Osteoblast (primary cell): ENCODE measurements around the gene DKC1. TPM values are rescaled to one million over a fixed set of nuclear protein-coding genes. Genes with fewer than 3 reads are reported as not detected.
"Not testable (repeated sequence)": the region's sequence is repeated elsewhere in the genome, so short reads cannot be mapped to it uniquely, and the experiment has no call there.

Experiments used
- DNase-seq: peaks from one replicate; pipeline ENCODE4 v3.0.0; 2011; ENCODE audit warnings: low spot score, mixed read lengths; ENCODE audit not compliant: insufficient read length; ENCODE audit errors: missing footprints
- H2AFZ ChIP-seq: 2 replicates; pipeline ENCODE4 v1.6.0; 2011; ENCODE audit warnings: mild to moderate bottlenecking, low read length
- H3K27ac ChIP-seq: 2 replicates; pipeline ENCODE4 v1.5.1; 2011; ENCODE audit warnings: mild to moderate bottlenecking, low read depth, low read length, moderate library complexity
- H3K27me3 ChIP-seq: 2 replicates; pipeline ENCODE4 v1.6.0; 2012; ENCODE audit warnings: mild to moderate bottlenecking, control low read depth, inconsistent platforms, low read length, moderate library complexity; ENCODE audit not compliant: insufficient read depth
- H3K36me3 ChIP-seq: 2 replicates; pipeline ENCODE4 v1.5.1; 2011; ENCODE audit warnings: mild to moderate bottlenecking, low read length, control low read depth, moderate library complexity; ENCODE audit not compliant: insufficient read depth
- H3K4me1 ChIP-seq: 2 replicates; pipeline ENCODE4 v1.5.1; 2011; ENCODE audit warnings: mild to moderate bottlenecking, low read length, control low read depth, moderate library complexity; ENCODE audit not compliant: insufficient read depth
- H3K4me2 ChIP-seq: 2 replicates; pipeline ENCODE4 v1.6.0; 2011; ENCODE audit warnings: mild to moderate bottlenecking, low read length; ENCODE audit not compliant: insufficient read depth
- H3K4me3 ChIP-seq: fragments of 200-600 bp; sonication (generic); 3 replicates; pipeline ENCODE4 v1.5.1; 2012; ENCODE audit warnings: mild to moderate bottlenecking, low read length, inconsistent platforms; ENCODE audit not compliant: insufficient read depth
- H3K79me2 ChIP-seq: 2 replicates; pipeline ENCODE4 v1.6.0; 2012; ENCODE audit warnings: mild to moderate bottlenecking, low read length, control low read depth, inconsistent platforms; ENCODE audit not compliant: insufficient read depth
- H3K9me3 ChIP-seq: 2 replicates; pipeline ENCODE4 v1.5.1; 2011; ENCODE audit warnings: low read depth, low read length, control low read depth
- H4K20me1 ChIP-seq: 2 replicates; pipeline ENCODE4 v1.6.0; 2012; ENCODE audit warnings: mild to moderate bottlenecking, low read length, control low read depth; ENCODE audit not compliant: insufficient read depth
- CTCF ChIP-seq: IDR thresholded peaks from 2 replicates; pipeline ENCODE4 v1.5.1; 2011; ENCODE audit warnings: mild to moderate bottlenecking, low read depth, low read length, moderate library complexity; ENCODE audit errors: extremely low read depth
- total RNA-seq: library from RNA; depleted of rRNA; stranded (reverse); fragments of >200 nt; gene quantifications from 2 replicates; pipeline ENCODE4 v1.2.3, GENCODE V29; 2012

DKC1 gene
- total RNA-seq, 1 donor, result 30.8 TPM

DNA sequence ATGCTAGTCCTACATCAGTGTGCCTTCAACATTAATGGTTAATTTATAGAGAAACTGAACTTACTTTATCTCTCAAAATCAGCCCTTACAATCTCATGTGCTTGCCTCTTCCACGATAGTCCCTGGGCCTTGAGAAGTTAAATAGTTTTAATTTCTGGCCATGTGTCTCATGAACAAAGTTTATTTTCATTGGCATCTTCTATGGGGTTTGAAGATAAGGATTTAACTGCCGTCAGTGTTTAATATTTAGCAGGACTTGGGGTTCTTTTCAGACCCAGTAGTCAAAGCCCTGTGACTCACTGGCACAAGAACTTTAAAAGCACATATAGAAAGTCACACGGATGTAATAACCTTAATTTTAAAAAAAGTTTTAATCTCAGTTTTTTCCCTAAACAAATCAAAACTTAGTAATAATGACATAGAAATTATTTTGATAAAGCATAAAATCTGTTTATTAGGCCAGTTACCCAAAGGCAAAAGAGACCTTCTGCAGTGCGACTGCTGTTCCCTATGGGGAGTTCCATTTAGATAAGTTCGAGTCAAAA is 52.7 kb downstream of the DKC1 start:
- H2AFZ ChIP-seq, result no peak overlapping the region
- H4K20me1 ChIP-seq, result no peaks in the 10 kb centered on the region
- no peak overlapping the region for H3K4me2 ChIP-seq
- no peaks in the 10 kb centered on the region for H3K4me1 ChIP-seq
- H3K36me3 ChIP-seq, result no peaks in the 10 kb centered on the region
- no peaks in the 10 kb centered on the region for H3K9me3 ChIP-seq
- H3K79me2 ChIP-seq, result no peaks in the 10 kb centered on the region
- DNase-seq, result peak; percentile 71
- TF ChIP-seq CTCF, result no peak
- H3K4me3 ChIP-seq, result no peak overlapping the region
- H3K27ac ChIP-seq, result no peak overlapping the region
- peaks cover 2% of the 10 kb centered on the region for H3K27me3 ChIP-seq

DNA sequence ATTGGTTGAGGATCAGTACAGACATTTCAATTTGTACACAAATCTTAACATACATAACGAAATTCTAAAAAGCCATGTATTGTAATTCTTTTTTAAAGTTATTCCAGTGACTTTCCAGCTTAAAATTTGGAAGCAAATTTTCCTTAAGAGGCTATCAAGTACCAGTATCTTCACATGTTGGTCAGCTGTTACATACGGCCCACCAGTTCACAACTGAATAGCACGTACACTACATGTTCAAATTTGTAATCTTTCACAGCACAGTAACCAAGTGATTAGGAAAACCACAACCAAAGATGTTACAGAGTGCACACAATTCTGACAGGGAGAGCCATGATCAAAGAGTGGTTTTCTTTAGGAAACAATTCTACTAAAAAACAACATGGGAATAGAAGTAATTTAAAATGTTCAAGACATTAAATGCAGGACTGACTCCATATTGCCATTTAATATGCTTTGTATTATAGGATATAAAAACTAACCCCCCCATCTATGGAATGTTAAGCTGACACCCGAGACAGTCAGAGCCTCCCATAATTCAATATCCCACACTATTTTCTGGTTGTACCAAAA is 53.7 kb downstream of the DKC1 start:
- H3K4me1 ChIP-seq, H3K79me2 ChIP-seq, H3K36me3 ChIP-seq, H3K27ac ChIP-seq, H3K27me3 ChIP-seq, H3K4me2 ChIP-seq, H3K4me3 ChIP-seq, H4K20me1 ChIP-seq, H2AFZ ChIP-seq, H3K9me3 ChIP-seq, DNase-seq: not testable (repeated sequence)

DNA sequence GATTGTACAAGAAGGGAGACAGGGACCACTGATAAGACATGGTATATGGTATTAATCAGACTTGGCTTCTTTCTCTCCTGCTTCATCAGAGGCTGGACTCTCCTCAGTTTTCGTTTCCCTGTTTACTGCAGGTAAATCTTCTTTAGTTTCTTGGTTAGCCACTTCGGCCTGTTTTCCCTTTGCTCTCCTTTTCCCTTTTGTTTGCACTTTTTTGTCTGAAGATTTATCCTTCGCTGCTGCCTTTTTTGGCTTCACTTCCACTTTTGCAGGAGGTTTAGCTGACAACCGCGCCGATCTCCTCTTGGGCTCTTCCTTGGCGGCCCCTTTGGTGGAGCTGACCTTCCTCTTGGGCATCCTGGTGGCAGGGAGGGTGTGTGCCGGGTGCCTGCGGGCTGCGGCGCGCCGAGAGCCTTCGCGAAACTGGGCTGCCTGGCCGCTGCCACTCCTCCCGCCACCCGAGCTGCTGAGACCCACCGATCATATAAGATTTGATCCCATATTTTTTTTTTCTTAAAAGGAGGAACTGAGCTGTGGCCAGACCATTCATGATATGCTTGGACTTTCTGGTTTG is 54.5 kb downstream of the DKC1 start:
- not testable (repeated sequence) for H4K20me1 ChIP-seq, H3K27ac ChIP-seq, H3K27me3 ChIP-seq, H3K9me3 ChIP-seq, H2AFZ ChIP-seq, H3K4me1 ChIP-seq, H3K79me2 ChIP-seq, H3K4me2 ChIP-seq, H3K36me3 ChIP-seq, H3K4me3 ChIP-seq, DNase-seq

DNA sequence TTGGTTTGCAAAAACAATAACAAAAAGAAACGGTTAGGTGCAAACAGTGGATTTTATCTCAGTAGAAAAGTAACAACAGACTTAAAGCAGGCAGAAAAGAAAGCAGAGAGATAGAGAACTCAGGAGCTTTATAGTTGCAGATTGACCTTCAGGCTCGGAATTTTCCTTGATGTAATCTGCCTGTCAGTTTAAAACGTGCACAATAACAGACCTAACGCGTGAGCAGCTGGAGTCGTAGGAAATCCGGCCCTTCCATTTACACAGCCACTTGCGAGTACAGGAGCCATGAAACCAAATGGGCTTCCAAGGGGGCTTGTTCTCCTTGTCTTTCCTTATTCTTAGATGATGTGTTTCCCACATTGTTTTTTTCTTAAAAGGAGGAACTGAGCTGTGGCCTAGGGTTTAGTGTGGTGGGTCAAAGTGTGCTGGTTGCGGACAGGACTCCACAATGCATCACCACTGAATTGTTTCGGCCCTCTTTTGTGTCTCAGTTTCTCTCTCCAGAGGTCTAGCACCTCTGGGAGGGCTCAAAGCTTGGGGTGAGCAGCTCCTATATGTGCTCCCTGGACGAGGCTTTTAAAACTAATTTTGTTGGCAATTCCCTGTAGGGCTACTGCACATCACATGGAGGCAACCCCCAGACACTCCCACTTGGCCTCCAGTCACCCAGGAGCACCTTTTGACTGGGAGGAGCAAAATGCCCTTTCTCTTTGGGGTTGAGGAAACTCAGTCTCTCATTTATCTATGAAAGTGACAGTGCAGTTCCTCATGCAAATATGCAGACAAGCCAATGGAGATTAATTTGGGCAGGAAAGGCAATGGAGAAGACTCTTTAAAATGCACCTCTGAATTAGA is 56.5 kb downstream of the DKC1 start:
- Histone ChIP-seq H3K36me3 (no peaks in the 10 kb centered on the region), H3K4me3 (no peak overlapping the region), H4K20me1 (no peaks in the 10 kb centered on the region), H3K27me3 (peaks cover 3% of the 10 kb centered on the region), H3K79me2 (no peaks in the 10 kb centered on the region), H3K27ac (no peak overlapping the region), H3K9me3 (no peaks in the 10 kb centered on the region), H3K4me2 (no peak overlapping the region), H2AFZ (no peak overlapping the region), H3K4me1 (no peaks in the 10 kb centered on the region)
- no peak for DNase-seq
- TF ChIP-seq CTCF, result no peak
